Erythroblast (primary cell): ENCODE measurements around the gene LRRFIP2.
"Not testable (repeated sequence)": the region's sequence is repeated elsewhere in the genome, so short reads cannot be mapped to it uniquely, and the experiment has no call there.

ENCODE experiments used
- DNase-seq, 2 experiments: peaks; one replicate each; lab custom pipeline; 2025; lab: John Stamatoyannopoulos, UW
- GATA1 ChIP-seq: IDR thresholded peaks from 2 replicates; pipeline ENCODE4 v1.6.1; 2011; ENCODE audit warnings: low read depth, mild to moderate bottlenecking, control low read depth, low read length, moderate library complexity
- POLR2A ChIP-seq: IDR thresholded peaks from 2 replicates; pipeline ENCODE4 v1.6.1; 2011; ENCODE audit warnings: mild to moderate bottlenecking, low read length

The LRRFIP2 gene

GRCh38 chr3:37071921-37072320 lies 102.5 kb downstream of the LRRFIP2 start:
- DNase-seq = no peak

GRCh38 chr3:37068031-37068430 lies 106.4 kb downstream of the LRRFIP2 start:
- TF ChIP-seq GATA1 (no peak), POLR2A (no peak)
- DNase-seq = no peak

More at GRCh38 chr3:37071921-37072320, 102.5 kb downstream of the LRRFIP2 start:
- TF ChIP-seq POLR2A = no peak
- TF ChIP-seq GATA1 = no peak

- no peak for DNase-seq
- TF ChIP-seq GATA1 (no peak), POLR2A (no peak)
Measured at GRCh38 chr3:37067577-37067976, 106.8 kb downstream of the LRRFIP2 start.

GRCh38 chr3:37064747-37065146 lies 109.6 kb downstream of the LRRFIP2 start:
- no peak for DNase-seq
- TF ChIP-seq GATA1 (no peak), POLR2A (no peak)

GRCh38 chr3:37058117-37058516 lies 116.3 kb downstream of the LRRFIP2 start:
- no peak for DNase-seq
- no peak for TF ChIP-seq POLR2A
- TF ChIP-seq GATA1 = no peak

GRCh38 chr3:37056826-37057225 lies 117.6 kb downstream of the LRRFIP2 start:
- DNase-seq = no peak
- TF ChIP-seq POLR2A (no peak), GATA1 (no peak)

GRCh38 chr3:37055077-37055476 lies 119.3 kb downstream of the LRRFIP2 start:
- peak; percentile 12 to 18 for DNase-seq

- DNase-seq = peak in 1 of 2 experiments; percentile 20
- TF ChIP-seq POLR2A (no peak), GATA1 (no peak)
Measured at GRCh38 chr3:37054370-37054769, 120.0 kb downstream of the LRRFIP2 start.

- DNase-seq = no peak
- TF ChIP-seq GATA1 (no peak), POLR2A (no peak)
Measured at GRCh38 chr3:37053753-37054152, 120.6 kb downstream of the LRRFIP2 start.

GRCh38 chr3:37053337-37053736 lies 121.0 kb downstream of the LRRFIP2 start:
- no peak for TF ChIP-seq GATA1
- no peak for TF ChIP-seq POLR2A

GRCh38 chr3:37052860-37053259 lies 121.5 kb downstream of the LRRFIP2 start:
- DNase-seq = no peak
- no peak for TF ChIP-seq POLR2A
- no peak for TF ChIP-seq GATA1

More at GRCh38 chr3:37053337-37053736, 121.0 kb downstream of the LRRFIP2 start:
- DNase-seq = no peak

- DNase-seq = no peak
- TF ChIP-seq POLR2A (no peak), GATA1 (no peak)
Measured at GRCh38 chr3:37050282-37050681, 124.1 kb downstream of the LRRFIP2 start.

- DNase-seq = not testable (repeated sequence)
Measured at GRCh38 chr3:37042712-37043111, 131.7 kb downstream of the LRRFIP2 start.

GRCh38 chr3:37041546-37042195 lies 132.7 kb downstream of the LRRFIP2 start:
- DNase-seq = no peak
- TF ChIP-seq POLR2A = no peak
- TF ChIP-seq GATA1 = no peak

GRCh38 chr3:37040231-37040630 lies 134.2 kb downstream of the LRRFIP2 start:
- TF ChIP-seq POLR2A (no peak), GATA1 (no peak)
- DNase-seq = no peak

GRCh38 chr3:37039161-37039846 lies 135.1 kb downstream of the LRRFIP2 start:
- no peak for DNase-seq
- TF ChIP-seq POLR2A = no peak
- no peak for TF ChIP-seq GATA1
